HG03571 (cell line): ENCODE results near the gene FAM200A.
A peak's percentile ranks its signal among the peaks of the same experiment; 100 is the strongest.
"Not testable (repeated sequence)": the region's sequence is repeated elsewhere in the genome, so short reads cannot be mapped to it uniquely, and the experiment has no call there.

Experiments used
- ATAC-seq: cut with Tn5 transposase; IDR thresholded peaks from one replicate; pipeline ENCODE4 v1.9.1; 2021; ENCODE audit not compliant: unreplicated experiment

Gene FAM200A

DNA sequence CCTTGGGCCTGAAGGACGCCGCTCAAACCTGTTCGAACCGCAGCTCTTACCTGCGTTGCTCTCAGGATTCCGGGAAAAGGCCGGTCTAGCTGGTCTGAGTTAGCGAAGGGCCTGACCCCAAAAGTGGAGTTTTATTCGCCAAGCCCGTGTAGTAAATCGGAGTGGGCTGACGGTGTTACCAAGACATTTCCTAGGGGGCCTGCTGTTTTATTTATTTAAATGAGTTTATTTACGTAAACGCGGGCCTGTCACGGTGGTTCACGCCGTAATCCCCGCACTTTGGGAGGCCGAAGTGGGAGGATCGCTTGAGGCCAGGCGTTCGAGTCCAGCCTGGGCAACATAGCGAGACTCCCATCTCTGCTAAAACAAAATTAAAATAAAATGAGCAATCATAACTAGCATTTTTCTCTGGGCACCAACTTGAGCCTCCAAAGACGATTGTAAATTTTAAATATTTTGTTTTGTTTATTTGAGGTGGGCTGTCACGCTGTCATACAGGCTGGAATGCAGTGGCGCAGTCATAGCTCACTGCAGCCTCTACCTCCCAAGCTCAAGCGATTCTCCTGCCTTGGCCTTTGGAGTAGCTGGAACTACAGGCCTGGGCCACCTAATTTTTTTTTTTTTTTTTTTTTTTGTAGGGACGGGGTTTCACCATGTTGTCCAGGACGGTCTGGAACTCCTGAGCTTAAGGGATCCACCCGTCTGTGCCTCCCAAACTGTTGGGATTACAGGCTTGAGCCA, 7.4 kb upstream of the FAM200A start:
- ATAC-seq, result no peak

DNA sequence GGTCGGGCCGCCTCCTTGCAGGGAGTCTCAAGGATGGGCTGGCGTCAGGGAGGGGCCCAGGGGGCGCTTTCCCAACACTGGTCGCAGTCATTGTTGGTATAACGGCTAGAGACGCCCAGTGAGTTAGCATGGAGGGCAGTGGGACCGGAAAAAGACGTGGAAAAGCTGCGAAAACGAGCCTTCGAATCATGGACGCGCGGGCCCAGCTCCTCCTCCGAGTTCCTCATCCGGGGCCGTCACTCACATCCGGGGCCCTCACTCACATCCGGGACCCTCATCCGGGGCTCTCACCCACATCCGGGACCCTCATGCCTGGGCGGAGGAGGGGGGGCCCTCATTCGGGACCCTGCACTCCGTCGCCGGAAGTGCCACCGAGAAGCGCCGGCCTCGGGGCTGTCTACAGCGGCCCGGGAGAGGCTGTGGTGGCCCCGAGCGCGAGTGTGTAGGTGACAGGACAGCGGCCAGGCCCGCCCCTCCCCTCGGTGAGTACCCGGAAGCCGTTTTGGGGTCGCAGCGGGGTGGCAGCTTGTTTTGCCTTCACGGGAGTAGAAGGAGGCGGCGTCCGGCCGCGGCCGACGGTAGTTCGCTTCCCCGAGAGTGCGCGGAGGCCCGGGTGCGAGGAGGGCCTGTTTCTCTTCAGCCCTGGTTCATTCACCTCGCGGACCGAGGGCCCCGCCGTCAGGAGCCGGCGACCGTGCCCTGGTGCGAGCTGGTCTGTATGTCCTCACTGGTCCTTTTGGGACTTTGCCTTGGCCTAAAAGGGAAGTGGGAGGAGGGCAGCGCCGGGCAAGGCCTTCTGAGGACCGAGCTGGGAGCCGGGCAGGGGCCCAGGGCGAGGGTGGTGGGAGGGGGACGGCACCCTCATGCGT, 6.6 kb upstream of the FAM200A start, which contains the start of gene ZNF655:
ZNF655 (plus strand) TSS at position 337 of the 869 bp plus-strand sequence. CDS start 1,918 bp downstream, outside the sequence.
- peak; percentile 69 for ATAC-seq

DNA sequence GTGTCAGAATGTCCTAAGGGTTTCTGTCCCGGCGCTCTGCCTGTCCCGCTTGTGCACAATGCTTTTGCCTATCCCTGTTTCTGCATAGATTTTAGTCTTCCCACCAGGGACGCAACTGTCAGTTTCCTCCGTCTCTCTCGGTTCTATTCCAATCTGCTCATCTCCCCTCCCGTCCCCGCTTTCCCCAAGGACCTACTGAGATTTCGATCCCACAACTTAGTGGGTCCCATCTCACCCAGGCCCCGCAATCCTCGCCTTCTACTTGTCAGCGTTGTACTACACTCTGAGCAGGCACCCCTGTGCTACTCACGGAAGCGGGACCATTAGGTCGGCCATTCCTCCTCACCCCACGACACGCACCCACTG, 6.0 kb upstream of the FAM200A start:
- ATAC-seq, result peak; percentile 5

DNA sequence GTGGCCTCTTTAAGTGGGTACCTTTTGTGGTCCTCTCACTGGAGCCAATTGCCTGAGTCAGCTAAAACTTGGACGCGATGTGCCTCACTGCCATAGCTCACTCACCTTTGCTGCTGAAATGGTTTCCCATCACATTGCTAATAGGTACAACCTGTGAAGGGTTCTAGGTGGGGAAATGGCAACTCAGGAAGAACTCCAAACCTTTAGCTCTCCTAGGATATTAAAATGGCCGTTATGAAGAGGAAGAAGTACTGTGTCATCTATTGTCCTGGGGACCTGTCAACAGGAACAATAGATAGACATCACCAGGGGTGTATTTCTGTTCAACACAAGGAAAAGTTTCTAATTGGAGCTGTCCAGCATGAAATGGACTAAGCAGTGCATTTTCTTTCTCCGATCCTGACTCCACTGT, 5.3 kb upstream of the FAM200A start:
- ATAC-seq, result no peak

DNA sequence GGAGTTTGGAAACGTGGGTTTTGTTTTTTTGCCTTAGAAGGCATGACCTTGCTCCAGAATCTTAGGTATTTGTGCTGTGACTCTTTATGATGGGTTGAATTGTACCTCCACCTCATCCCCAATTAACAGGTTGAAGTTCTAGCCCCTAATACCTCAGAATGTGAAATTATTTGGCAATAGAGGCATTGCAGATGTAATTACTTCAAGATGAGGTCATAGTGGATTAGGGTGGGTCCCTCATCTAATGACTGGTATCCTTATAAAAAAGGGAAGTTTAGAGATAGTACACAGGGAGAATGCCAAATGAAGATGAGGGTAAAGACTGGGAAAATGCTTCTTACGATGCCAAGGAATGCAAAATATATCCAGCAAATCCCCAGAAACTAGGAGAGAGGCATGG, 3.0 kb upstream of the FAM200A start:
- ATAC-seq, result no peak

DNA sequence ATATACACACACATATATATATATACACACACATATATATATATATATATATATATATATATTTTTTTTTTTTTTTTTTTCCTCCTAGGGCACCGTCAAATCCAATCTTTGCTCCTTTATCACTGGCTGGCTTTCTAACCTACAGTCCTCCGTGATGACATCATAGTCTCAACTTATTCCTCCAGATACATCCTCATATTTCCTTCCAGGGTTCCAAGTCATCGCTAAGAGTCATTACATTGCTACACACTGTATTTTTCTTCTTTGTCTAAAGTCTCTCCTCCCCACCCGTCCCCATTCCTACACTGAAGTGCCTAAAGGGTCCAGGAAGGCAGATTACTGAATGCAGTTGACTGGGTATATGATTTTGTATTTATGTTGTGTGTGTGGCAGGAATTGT, 1.1 kb upstream of the FAM200A start:
- no peak for ATAC-seq

DNA sequence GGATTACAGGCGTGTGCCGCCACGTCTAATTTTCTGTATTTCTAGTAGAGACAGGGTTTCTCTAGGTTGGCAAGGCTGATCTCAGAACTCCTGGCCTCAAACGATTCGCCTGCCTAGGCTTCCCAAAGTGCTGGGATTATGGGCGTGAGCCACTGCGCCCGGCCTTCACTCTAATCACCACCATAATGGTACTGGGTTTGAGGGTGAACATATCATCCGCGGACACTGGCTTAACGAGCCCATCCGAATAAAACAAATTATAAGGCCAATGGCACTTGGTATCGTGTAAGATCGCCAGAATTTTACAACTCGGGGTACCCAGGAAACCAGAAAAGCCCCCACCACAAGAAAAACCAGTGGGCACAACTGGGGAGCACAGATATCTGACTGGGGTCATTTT, 580 bp downstream of the FAM200A start:
- ATAC-seq, result no peak

DNA sequence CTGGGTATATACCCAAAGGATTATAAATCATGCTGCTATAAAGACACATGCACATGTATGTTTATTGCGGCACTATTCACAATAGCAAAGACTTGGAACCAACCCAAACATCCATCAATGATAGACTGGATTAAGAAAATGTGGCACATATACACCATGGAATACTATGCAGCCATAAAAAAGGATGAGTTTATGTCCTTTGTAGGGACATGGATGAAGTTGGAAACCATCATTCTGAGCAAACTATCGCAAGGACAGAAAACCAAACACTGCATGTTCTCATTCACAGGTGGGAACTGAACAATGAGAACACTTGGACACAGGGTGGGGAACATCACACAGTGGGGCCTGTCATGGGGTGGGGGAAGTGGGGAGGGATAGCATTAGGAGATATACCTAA, 2.4 kb downstream of the FAM200A start:
- not testable (repeated sequence) for ATAC-seq

DNA sequence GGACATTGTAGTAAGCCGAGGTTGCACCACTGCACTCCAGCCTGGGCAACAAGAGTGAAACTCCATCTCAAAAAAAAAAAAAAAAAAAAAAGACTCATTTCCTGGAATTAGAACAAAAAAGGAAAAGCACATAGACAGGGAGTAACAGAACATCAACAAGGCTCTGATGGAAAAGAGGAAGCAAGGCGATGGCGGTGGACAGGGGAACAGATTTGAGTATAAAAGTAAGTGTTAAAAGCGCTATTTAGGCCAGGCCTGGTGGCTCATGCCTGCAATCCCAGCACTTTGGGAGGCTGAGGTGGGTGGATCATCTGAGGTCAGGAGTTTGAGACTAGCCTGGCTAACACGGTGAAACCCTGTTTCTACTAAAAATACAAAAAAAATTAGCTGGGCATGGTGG, 6.6 kb downstream of the FAM200A start:
- ATAC-seq, result not testable (repeated sequence)

DNA sequence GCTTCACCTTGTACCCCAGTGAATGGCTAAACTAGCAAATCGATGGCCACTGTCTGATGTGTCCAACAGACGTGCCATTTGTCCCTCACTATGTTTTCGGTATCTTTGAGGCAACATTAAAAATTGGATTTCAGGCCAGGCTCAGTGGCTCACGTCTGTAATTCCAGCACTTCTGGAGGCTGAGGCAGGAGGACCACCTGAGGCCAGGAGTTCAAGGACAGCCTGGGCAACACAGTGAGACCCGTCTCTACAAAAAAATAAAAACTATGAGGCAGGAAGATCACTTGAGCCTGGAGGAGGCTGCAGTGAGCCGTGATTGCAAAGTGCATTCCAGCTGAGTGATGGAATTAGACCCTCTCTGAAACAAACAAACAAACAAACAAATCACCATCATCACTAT, 8.0 kb downstream of the FAM200A start:
- no peak for ATAC-seq

DNA sequence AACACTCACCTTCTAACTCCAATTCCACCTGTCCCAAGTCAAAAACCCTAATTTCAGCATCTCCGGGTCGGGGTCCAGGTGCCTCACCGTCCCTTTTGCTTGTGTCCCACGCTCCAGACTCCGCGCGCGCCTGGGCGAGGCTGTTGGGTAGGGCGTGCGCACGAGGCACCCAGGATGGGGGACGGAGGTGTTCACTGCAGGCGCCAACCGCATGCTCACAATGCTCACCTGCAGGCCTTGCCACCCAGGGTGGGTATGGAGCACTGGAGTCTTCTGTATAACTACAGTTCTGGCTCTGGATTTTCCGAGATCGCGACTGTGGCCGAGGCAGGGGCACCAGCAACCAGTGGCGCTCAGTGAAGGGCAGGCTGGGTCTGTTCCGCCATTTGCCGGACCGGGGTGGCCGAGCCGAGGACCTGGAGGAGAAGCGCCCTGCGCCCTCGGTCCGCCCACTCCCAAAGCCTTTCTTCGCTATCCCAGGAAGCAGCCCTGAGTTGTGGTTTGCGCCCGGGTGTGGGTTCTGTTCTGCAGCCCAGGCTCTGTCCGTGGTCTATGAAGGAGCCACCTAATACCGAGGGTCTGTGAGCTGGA, 8.7 kb downstream of the FAM200A start:
- no peak for ATAC-seq

DNA sequence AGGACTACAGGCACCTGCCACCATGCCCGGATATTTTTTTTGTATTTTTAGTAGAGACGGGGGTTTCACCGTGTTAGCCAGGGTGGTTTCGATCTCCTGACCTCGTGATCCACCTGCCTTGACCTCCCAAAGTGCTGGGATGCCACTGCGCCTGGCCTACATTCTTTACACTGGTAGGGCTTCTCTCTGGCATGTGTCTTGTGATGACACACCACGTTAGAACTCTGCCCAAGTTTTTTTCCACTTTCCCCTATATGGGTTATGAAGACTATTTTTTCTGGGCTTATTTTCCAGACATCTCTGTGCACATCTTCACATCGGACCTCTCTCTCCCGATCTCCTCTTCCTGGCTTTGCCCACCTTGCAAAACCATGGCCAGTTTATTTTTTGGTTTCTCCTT, 10.7 kb downstream of the FAM200A start:
- ATAC-seq, result no peak

DNA sequence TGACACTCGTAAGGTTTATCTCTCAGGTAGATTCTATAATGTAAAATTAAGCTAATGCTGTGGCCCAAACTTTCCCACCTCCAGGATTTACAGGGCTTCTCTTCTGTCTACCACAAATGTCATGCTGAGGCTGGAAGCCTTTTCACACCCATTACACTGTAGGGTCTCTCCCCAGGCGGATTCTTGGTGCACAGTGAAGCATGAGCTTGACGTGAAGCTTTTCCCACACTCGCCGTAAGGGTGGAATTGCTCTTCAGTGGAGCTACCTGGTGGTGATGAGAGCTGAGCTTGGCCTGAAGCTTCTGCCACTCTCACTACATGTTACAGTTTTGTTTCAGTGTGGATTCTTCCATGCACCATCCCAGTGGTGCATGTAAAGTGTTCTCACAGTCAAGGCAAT, 11.4 kb downstream of the FAM200A start:
- no peak for ATAC-seq

DNA sequence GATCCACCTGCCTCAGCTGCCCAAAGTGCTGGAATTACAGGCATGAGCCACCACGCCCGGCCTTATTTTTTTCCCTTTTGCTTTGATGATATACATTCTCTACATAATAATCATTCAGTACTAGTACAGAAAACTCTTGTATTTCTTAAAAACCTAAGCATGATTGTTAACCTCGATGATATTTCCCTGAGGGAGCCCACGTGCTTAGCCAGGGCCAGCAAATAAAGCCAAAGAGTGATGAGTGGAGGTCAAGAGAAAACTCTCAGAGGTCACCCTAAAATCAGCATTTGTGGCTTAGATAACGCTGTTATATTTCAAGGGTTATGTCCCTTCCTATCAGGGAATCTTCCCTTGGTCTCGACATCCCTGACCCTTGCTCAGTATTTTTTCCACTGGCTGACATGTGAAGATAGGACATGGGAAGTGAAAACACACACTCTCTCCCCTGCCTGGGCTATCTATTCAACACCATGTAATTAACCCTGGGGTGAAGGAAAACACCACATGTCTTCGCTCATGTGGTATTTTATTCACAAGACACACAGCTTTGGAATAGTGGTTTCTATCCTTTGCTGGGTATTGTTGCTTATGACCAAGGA, 12.6 kb downstream of the FAM200A start:
- no peak for ATAC-seq

DNA sequence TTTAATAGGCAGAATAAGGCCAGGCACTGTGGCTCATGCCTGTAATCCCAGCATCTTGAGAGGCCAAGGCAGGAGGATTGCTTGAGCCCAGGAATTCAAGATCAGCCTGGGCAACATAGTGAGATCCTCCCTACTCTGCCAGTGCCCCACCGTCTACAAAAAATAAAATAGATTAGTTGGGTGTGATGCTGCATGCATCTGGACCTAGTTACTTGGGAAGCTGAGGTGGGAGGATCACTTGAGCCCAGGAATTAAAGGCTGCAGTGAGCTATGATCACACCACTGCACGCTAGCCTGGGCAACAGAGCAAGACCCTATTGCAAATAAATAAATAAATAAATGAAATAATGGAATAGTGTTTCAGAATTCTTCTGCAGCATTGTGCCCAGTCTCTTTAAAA, 16.2 kb downstream of the FAM200A start:
- no peak for ATAC-seq

DNA sequence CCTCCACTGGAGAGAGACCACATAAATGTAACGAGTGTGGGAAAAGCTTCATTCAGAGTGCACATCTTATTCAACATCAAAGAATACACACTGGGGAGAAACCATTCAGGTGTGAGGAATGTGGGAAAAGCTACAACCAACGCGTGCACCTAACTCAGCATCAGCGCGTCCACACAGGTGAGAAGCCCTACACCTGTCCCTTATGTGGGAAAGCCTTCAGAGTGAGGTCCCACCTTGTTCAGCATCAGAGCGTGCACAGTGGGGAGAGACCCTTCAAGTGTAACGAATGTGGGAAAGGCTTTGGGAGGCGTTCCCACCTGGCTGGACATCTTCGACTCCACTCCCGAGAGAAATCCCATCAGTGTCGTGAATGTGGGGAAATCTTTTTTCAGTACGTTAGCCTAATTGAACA, 20.6 kb downstream of the FAM200A start:
- ATAC-seq, result no peak

DNA sequence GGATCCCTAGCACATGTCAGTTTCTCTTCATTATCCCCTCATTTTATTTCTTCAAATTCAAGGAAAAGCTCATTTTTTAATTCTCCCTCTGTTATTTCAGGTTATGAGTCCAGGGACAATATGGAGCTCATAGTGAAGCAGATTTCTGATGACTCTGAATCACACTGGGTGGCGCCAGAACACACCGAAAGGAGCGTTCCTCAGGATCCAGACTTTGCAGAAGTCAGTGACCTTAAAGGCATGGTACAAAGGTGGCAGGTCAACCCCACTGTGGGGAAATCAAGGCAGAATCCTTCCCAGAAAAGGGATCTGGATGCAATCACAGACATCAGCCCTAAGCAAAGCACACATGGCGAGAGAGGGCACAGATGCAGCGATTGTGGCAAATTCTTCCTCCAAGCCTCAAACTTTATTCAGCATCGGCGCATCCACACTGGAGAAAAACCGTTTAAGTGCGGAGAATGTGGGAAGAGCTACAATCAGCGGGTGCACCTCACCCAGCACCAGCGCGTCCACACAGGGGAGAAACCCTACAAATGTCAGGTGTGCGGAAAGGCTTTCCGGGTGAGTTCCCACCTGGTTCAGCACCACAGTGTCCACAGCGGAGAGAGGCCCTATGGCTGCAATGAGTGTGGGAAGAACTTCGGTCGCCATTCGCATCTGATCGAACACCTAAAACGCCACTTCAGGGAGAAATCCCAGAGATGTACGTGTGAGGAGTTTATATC, 26.0 kb downstream of the FAM200A start:
- ATAC-seq, result no peak

DNA sequence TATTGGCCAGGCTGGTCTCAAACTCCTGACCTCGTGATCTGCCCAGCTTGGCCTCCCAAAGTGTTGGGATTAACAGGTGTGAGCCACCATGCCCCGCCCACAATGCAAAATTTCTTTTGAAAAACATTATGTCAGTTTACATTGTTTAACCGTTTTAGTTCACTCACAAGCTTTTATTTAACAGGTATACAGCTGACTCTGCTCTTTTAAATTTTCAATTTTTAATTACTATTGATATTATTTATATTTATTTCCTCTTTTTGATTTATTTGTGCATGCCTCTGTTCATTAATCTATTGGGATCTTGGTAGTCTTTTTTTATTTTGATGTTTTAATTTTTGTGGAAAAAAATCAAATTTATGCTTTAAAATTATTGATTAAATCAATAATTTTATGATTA, 30.5 kb downstream of the FAM200A start:
- no peak for ATAC-seq

DNA sequence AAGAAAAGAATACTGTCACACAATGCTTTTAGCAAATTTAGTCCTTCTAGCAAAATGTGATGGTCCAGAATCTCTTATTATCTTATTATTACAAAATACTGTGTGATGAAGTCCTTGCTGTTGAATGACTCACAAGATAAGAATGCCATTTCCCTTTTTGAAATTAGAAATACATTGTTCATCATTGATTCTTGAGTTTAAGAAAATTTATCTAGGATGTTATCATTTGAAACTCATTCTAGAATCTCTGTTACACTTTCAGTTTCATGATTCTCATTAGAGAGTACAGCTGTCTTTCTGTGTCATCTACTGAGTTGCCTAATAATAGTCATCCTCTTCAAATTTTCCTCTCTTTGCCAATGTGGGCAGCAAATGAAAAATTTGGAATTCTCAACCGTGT, 37.9 kb downstream of the FAM200A start:
- no peak for ATAC-seq

DNA sequence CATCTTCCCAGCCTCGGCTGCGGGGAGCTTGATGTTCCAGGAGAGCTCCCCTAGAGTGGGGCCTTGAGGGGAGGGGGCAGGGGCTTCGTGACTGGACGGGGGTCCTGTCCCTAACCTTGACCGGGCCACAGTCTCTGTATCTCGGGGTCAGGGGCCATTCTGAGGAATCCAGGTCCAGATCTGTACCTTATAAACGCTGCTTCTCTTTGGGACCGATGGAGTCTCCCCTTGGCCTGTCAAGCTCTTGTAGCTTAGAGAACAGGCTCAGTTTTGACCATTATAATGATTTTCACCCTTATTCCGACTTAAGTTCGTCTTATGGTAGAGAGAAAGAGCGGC, 46.6 kb downstream of the FAM200A start:
- peak; percentile 3 for ATAC-seq
